BLaER1 treated with 17β-estradiol and CSF1 and Interleukin-3, amounts not matched to agents 10 nM and 100 nM (cell line): ENCODE results near the gene NOS3.
A peak's percentile ranks its signal among the peaks of the same experiment; 100 is the strongest.

Experiments used
- H3K27ac ChIP-seq, 11 experiments: shearing (Covaris generic); formaldehyde crosslinking; 2 replicates each; pipeline ENCODE4 v1.8.1; 2022
- H3K27me3 ChIP-seq, 11 experiments: shearing (Covaris generic); formaldehyde crosslinking; 2 replicates each; pipeline ENCODE4 v1.8.1; 2022
- H3K36me3 ChIP-seq, 11 experiments: shearing (Covaris generic); formaldehyde crosslinking; 2 replicates each; pipeline ENCODE4 v1.8.1; 2022
- H3K4me1 ChIP-seq, 10 experiments: shearing (Covaris generic); formaldehyde crosslinking; 2 replicates each; pipeline ENCODE4 v1.8.1; 2022
- H3K4me2 ChIP-seq, 11 experiments: shearing (Covaris generic); formaldehyde crosslinking; 2 replicates each; pipeline ENCODE4 v1.8.1; 2022
- H3K4me3 ChIP-seq, 10 experiments: shearing (Covaris generic); formaldehyde crosslinking; 2 replicates each; pipeline ENCODE4 v1.8.1; 2022
- H3K9ac ChIP-seq, 11 experiments: shearing (Covaris generic); formaldehyde crosslinking; 2 replicates each; pipeline ENCODE4 v1.8.1; 2022
- H3K9me3 ChIP-seq, 11 experiments: shearing (Covaris generic); formaldehyde crosslinking; replicated peaks in 1 of 11; 2 replicates each; pipeline ENCODE4 v1.8.1; 2022
- H4K20me1 ChIP-seq, 11 experiments: shearing (Covaris generic); formaldehyde crosslinking; 2 replicates each; pipeline ENCODE4 v1.8.1; 2022
- Cebpa-rat ChIP-seq, 11 experiments: shearing (Covaris generic); IDR thresholded peaks; 2 replicates each; pipeline ENCODE4 v1.8.1; 2022

Gene NOS3

GRCh38 chr7:151056666-151057505, 66.1 kb downstream of the NOS3 start:
- Histone ChIP-seq H3K36me3 (peaks cover 0 to 14% (median 3%) of the 10 kb centered on the region in 11 experiments; a peak in 14 of 22 replicates), H3K9ac (peak overlapping the region; percentile 69 to 88 (median 83)), H3K9me3 (no peaks in the 10 kb centered on the region), H4K20me1 (peaks cover 15 to 28% (median 19%) of the 10 kb centered on the region in 11 experiments; a peak in 20 of 22 replicates), H3K27me3 (no peaks in the 10 kb centered on the region; a peak in 1 of 22 replicates), H3K27ac (peak overlapping the region in 9 of 11 experiments; percentile 2 to 88 (median 81); a peak in 10 of 22 replicates), H3K4me1 (peaks cover 58 to 67% (median 62%) of the 10 kb centered on the region in 10 experiments), H3K4me2 (peak overlapping the region; percentile 81 to 99 (median 97)), H3K4me3 (peak overlapping the region; percentile 76 to 97 (median 88))
- TF ChIP-seq Cebpa-rat (IDR thresholded peaks at IDR 0.05) = no peak

GRCh38 chr7:151057506-151057988, 66.7 kb downstream of the NOS3 start, which contains the start of gene CDK5:
Gene CDK5, minus strand, starts transcription at chr7:151057897. Its CDS starts 49 bp downstream, at chr7:151057848.
- H4K20me1 ChIP-seq = peaks cover 20 to 28% (median 25%) of the 10 kb centered on the region in 11 experiments; a peak in 20 of 22 replicates
- H3K9me3 ChIP-seq = no peaks in the 10 kb centered on the region
- peak within 1 kb of the TSS; percentile 79 to 88 (median 85) for H3K9ac ChIP-seq
- peak within 1 kb of the TSS; percentile 87 to 100 (median 97) for H3K4me2 ChIP-seq
- peak within 1 kb of the TSS; percentile 76 to 97 (median 88) for H3K4me3 ChIP-seq
- peaks cover 0 to 20% (median 10%) of the 10 kb centered on the region in 11 experiments; a peak in 17 of 22 replicates for H3K36me3 ChIP-seq
- peak within 1 kb of the TSS; percentile 70 to 90 (median 85) for H3K27ac ChIP-seq
- no peaks in the 10 kb centered on the region for H3K27me3 ChIP-seq
- no peak for TF ChIP-seq Cebpa-rat (IDR thresholded peaks at IDR 0.05)
- peaks cover 54 to 67% (median 59%) of the 10 kb centered on the region in 10 experiments for H3K4me1 ChIP-seq

- H3K36me3 ChIP-seq = peaks cover 0 to 24% (median 13%) of the 10 kb centered on the region in 11 experiments; a peak in 17 of 22 replicates
- peaks cover 20 to 32% (median 29%) of the 10 kb centered on the region in 11 experiments; a peak in 20 of 22 replicates for H4K20me1 ChIP-seq
- H3K4me1 ChIP-seq = peaks cover 47 to 62% (median 53%) of the 10 kb centered on the region in 10 experiments
- TF ChIP-seq Cebpa-rat (IDR thresholded peaks at IDR 0.05) = no peak
- peak overlapping the region; percentile 87 to 100 (median 97) for H3K4me2 ChIP-seq
- peak overlapping the region; percentile 79 to 88 (median 85) for H3K9ac ChIP-seq
- H3K9me3 ChIP-seq = no peaks in the 10 kb centered on the region
- H3K4me3 ChIP-seq = peak overlapping the region; percentile 76 to 97 (median 88)
- H3K27ac ChIP-seq = peak overlapping the region; percentile 70 to 90 (median 85)
- no peaks in the 10 kb centered on the region for H3K27me3 ChIP-seq
Measured at GRCh38 chr7:151057989-151058780, 67.4 kb downstream of the NOS3 start.

- Histone ChIP-seq H3K9ac (peak overlapping the region; percentile 79 to 88 (median 85)), H3K9me3 (no peaks in the 10 kb centered on the region), H3K4me1 (peaks cover 41 to 55% (median 46%) of the 10 kb centered on the region in 10 experiments)
Measured at GRCh38 chr7:151058781-151059366, 68.1 kb downstream of the NOS3 start.

GRCh38 chr7:151059367-151060112, 68.7 kb downstream of the NOS3 start, which contains the start of gene SLC4A2:
Gene SLC4A2, plus strand, starts transcription at chr7:151059589. Its CDS starts 2,399 bp downstream, at chr7:151061988.
- no peaks in the 10 kb centered on the region for H3K27me3 ChIP-seq

More at GRCh38 chr7:151058781-151059366, 68.1 kb downstream of the NOS3 start:
- H3K27me3 ChIP-seq = no peaks in the 10 kb centered on the region
- TF ChIP-seq Cebpa-rat (IDR thresholded peaks at IDR 0.05) = no peak
- H3K27ac ChIP-seq = peak overlapping the region; percentile 70 to 90 (median 85)
- peak overlapping the region; percentile 87 to 100 (median 97) for H3K4me2 ChIP-seq
- H4K20me1 ChIP-seq = peaks cover 20 to 39% (median 29%) of the 10 kb centered on the region in 11 experiments; a peak in 20 of 22 replicates
- H3K36me3 ChIP-seq = peaks cover 2 to 24% (median 18%) of the 10 kb centered on the region in 11 experiments; a peak in 19 of 22 replicates
- peak overlapping the region; percentile 76 to 97 (median 88) for H3K4me3 ChIP-seq

GRCh38 chr7:151060113-151060415, 69.2 kb downstream of the NOS3 start:
- TF ChIP-seq Cebpa-rat (IDR thresholded peaks at IDR 0.05) = no peak
- Histone ChIP-seq H3K9me3 (no peaks in the 10 kb centered on the region), H3K4me3 (peak overlapping the region; percentile 76 to 97 (median 88)), H3K4me2 (peak overlapping the region; percentile 87 to 100 (median 97)), H3K27ac (peak overlapping the region in 10 of 11 experiments; percentile 70 to 90 (median 84); a peak in 21 of 22 replicates), H3K27me3 (no peaks in the 10 kb centered on the region), H3K4me1 (peaks cover 39 to 49% (median 44%) of the 10 kb centered on the region in 10 experiments), H3K9ac (peak overlapping the region; percentile 79 to 88 (median 85)), H3K36me3 (peaks cover 12 to 34% (median 29%) of the 10 kb centered on the region in 11 experiments), H4K20me1 (peaks cover 20 to 49% (median 29%) of the 10 kb centered on the region in 11 experiments; a peak in 20 of 22 replicates)

More at GRCh38 chr7:151059367-151060112, 68.7 kb downstream of the NOS3 start, which contains the start of gene SLC4A2:
- no peak for TF ChIP-seq Cebpa-rat (IDR thresholded peaks at IDR 0.05)
- H3K4me1 ChIP-seq = peaks cover 39 to 49% (median 44%) of the 10 kb centered on the region in 10 experiments
- H3K9me3 ChIP-seq = no peaks in the 10 kb centered on the region
- H3K4me2 ChIP-seq = peak within 1 kb of the TSS; percentile 87 to 100 (median 97)
- H3K9ac ChIP-seq = peak within 1 kb of the TSS; percentile 79 to 88 (median 85)
- peaks cover 7 to 28% (median 24%) of the 10 kb centered on the region in 11 experiments for H3K36me3 ChIP-seq
- peak within 1 kb of the TSS; percentile 70 to 90 (median 85) for H3K27ac ChIP-seq
- peak within 1 kb of the TSS; percentile 76 to 97 (median 88) for H3K4me3 ChIP-seq
- peaks cover 20 to 44% (median 29%) of the 10 kb centered on the region in 11 experiments; a peak in 20 of 22 replicates for H4K20me1 ChIP-seq

GRCh38 chr7:151060416-151061212, 69.8 kb downstream of the NOS3 start:
- TF ChIP-seq Cebpa-rat (IDR thresholded peaks at IDR 0.05) = no peak
- Histone ChIP-seq H3K36me3 (peaks cover 17 to 39% (median 35%) of the 10 kb centered on the region in 11 experiments), H3K4me2 (peak overlapping the region; percentile 87 to 100 (median 97)), H4K20me1 (peaks cover 22 to 55% (median 32%) of the 10 kb centered on the region in 11 experiments; a peak in 20 of 22 replicates), H3K27me3 (no peaks in the 10 kb centered on the region), H3K9me3 (no peaks in the 10 kb centered on the region), H3K4me3 (peak overlapping the region; percentile 76 to 97 (median 88)), H3K9ac (peak overlapping the region; percentile 79 to 88 (median 85)), H3K4me1 (peaks cover 39 to 49% (median 44%) of the 10 kb centered on the region in 10 experiments), H3K27ac (peak overlapping the region in 10 of 11 experiments; percentile 70 to 90 (median 84); a peak in 21 of 22 replicates)
